DND-41 (cell line): ENCODE data around the gene FXYD6.

ENCODE experiments used
- CTCF ChIP-seq: IDR thresholded peaks from 2 replicates; pipeline ENCODE4 v1.5.1; 2012; ENCODE audit warnings: borderline replicate concordance, low read length, moderate library complexity, mild to moderate bottlenecking; ENCODE audit not compliant: poor library complexity, severe bottlenecking; ENCODE audit errors: extremely low read depth
- EZH2 ChIP-seq: IDR thresholded peaks from 3 replicates; pipeline ENCODE4 v1.6.1; 2012; ENCODE audit warnings: borderline replicate concordance, low read depth, mild to moderate bottlenecking, moderate library complexity, low read length, inconsistent platforms; ENCODE audit not compliant: severe bottlenecking

GRCh38 chr11:117923275-117923674 lies 46.8 kb upstream of the FXYD6 start:
- TF ChIP-seq CTCF (no peak), EZH2 (no peak)
